Hepatocyte (in vitro differentiated cells): ENCODE results near the gene RBBP8NL. TPM values are rescaled to one million over a fixed set of nuclear protein-coding genes. Genes with fewer than 3 reads are reported as not detected.
A peak's percentile ranks its signal among the peaks of the same experiment; 100 is the strongest.
"Not testable (repeated sequence)": the region's sequence is repeated elsewhere in the genome, so short reads cannot be mapped to it uniquely, and the experiment has no call there.

Experiments used
- DNase-seq: peaks from one replicate; pipeline ENCODE4 v3.0.0-alpha.2; 2016; ENCODE audit warnings: low spot score
- H2AFZ ChIP-seq: fragments of 200-600 bp; sonication (generic); 2 replicates; pipeline ENCODE4 v1.6.0; 2016; ENCODE audit warnings: antibody characterized with exemption, mild to moderate bottlenecking
- H3K27ac ChIP-seq: fragments of 200-600 bp; sonication (generic); 2 replicates; pipeline ENCODE4 v1.5.1; 2016; ENCODE audit warnings: mild to moderate bottlenecking
- H3K27me3 ChIP-seq: fragments of 200-600 bp; sonication (generic); 2 replicates; pipeline ENCODE4 v1.6.1; 2016
- H3K36me3 ChIP-seq: fragments of 200-600 bp; sonication (generic); replicated peaks from 2 replicates; pipeline ENCODE4 v1.5.1; 2016; ENCODE audit warnings: low read depth; ENCODE audit not compliant: insufficient read depth
- H3K4me1 ChIP-seq: fragments of 200-600 bp; sonication (generic); 2 replicates; pipeline ENCODE4 v1.5.1; 2016; ENCODE audit warnings: mild to moderate bottlenecking, moderate library complexity; ENCODE audit not compliant: insufficient read depth
- H3K4me2 ChIP-seq: fragments of 200-600 bp; sonication (generic); 2 replicates; pipeline ENCODE4 v1.6.0; 2016
- H3K4me3 ChIP-seq: fragments of 200-600 bp; sonication (generic); 2 replicates; pipeline ENCODE4 v1.5.1; 2016; ENCODE audit warnings: mild to moderate bottlenecking
- H3K79me2 ChIP-seq: fragments of 200-600 bp; sonication (generic); 2 replicates; pipeline ENCODE4 v1.6.0; 2017; ENCODE audit warnings: mild to moderate bottlenecking
- H3K9me2 ChIP-seq: fragments of 200-600 bp; sonication (generic); replicated peaks from 2 replicates; pipeline ENCODE4 v1.6.0; 2017; ENCODE audit warnings: mild to moderate bottlenecking; ENCODE audit not compliant: insufficient read depth
- H3K9me3 ChIP-seq: fragments of 200-600 bp; sonication (generic); 2 replicates; pipeline ENCODE4 v1.5.1; 2016; ENCODE audit warnings: low read depth, mild to moderate bottlenecking
- H4K20me1 ChIP-seq: fragments of 200-600 bp; sonication (generic); 2 replicates; pipeline ENCODE4 v1.6.0; 2016; ENCODE audit warnings: mild to moderate bottlenecking; ENCODE audit not compliant: insufficient read depth, poor library complexity, severe bottlenecking
- CTCF ChIP-seq: fragments of 200-600 bp; sonication (generic); IDR thresholded peaks from 2 replicates; pipeline ENCODE4 v1.5.1; 2016; ENCODE audit warnings: antibody characterized with exemption, mild to moderate bottlenecking; ENCODE audit not compliant: poor library complexity
- EZH2 ChIP-seq: fragments of 200-600 bp; sonication (generic); IDR thresholded peaks from 2 replicates; pipeline ENCODE4 v1.6.1; 2016; ENCODE audit warnings: antibody characterized with exemption, mild to moderate bottlenecking, borderline replicate concordance
- EZH2phosphoT487 ChIP-seq: fragments of 200-600 bp; sonication (generic); IDR thresholded peaks from one replicate; pipeline ENCODE4 v1.6.1; 2018; ENCODE audit warnings: antibody characterized with exemption, mild to moderate bottlenecking, low read depth, moderate library complexity; ENCODE audit not compliant: unreplicated experiment, severe bottlenecking
- WGBS: methylation state at CpG from one replicate; pipeline ENCODE4 v1.1.6; 2016; ENCODE audit warnings: low lambda C conversion rate; ENCODE audit errors: missing lambda C conversion rate; 5-methylcytosine and 5-hydroxymethylcytosine counted together
- polyA plus RNA-seq: library from polyadenylated mRNA; unstranded; fragments of >200 nt; fragmentation: Nextera tagmentation; extraction: Ambion mirVana; gene quantifications from 2 replicates; pipeline ENCODE4 v1.2.1, GENCODE V29; 2016
- total RNA-seq: library from RNA; depleted of rRNA; stranded (reverse); fragments of >200 nt; gene quantifications from 2 replicates; pipeline ENCODE4 v1.2.3, GENCODE V29; 2014

Gene RBBP8NL
- total and polyA plus RNA-seq, 2 experiments from 2014 or later: 5.7 to 6.4 TPM

- H3K4me2 ChIP-seq: peak overlapping the region; percentile 66
- H2AFZ ChIP-seq: no peak overlapping the region
- no peaks in the 10 kb centered on the region for H3K9me3 ChIP-seq
- H3K4me1 ChIP-seq: peaks cover 71% of the 10 kb centered on the region
- TF ChIP-seq EZH2 (no peak), EZH2phosphoT487 (no peak), CTCF (no peak)
- DNase-seq: no peak
- no peaks in the 10 kb centered on the region for H4K20me1 ChIP-seq
- no peaks in the 10 kb centered on the region for H3K9me2 ChIP-seq
- H3K36me3 ChIP-seq: no peaks in the 10 kb centered on the region
- H3K27me3 ChIP-seq: no peaks in the 10 kb centered on the region
- 77% methylated on average over 7 of the region's 10 CpGs for WGBS
- H3K79me2 ChIP-seq: peaks cover 8% of the 10 kb centered on the region
- peak overlapping the region; percentile 84 for H3K27ac ChIP-seq
- no peak overlapping the region for H3K4me3 ChIP-seq
Observed at GRCh38 chr20:62428002-62428372, 648 bp upstream of the RBBP8NL start.

- H3K27ac ChIP-seq: peak overlapping the region; percentile 82
- peak overlapping the region; percentile 79 for H3K4me2 ChIP-seq
- peaks cover 60% of the 10 kb centered on the region for H3K4me1 ChIP-seq
- no peak for TF ChIP-seq EZH2phosphoT487
- TF ChIP-seq EZH2: no peak
- TF ChIP-seq CTCF: no peak
- H3K79me2 ChIP-seq: peaks cover 8% of the 10 kb centered on the region
- 35% methylated on average over 22 of the region's 22 CpGs for WGBS
- H3K4me3 ChIP-seq: no peak overlapping the region
- no peaks in the 10 kb centered on the region for H3K9me2 ChIP-seq
- H4K20me1 ChIP-seq: no peaks in the 10 kb centered on the region
- H3K9me3 ChIP-seq: no peaks in the 10 kb centered on the region
- no peaks in the 10 kb centered on the region for H3K27me3 ChIP-seq
- peak; percentile 75 for DNase-seq
- no peaks in the 10 kb centered on the region for H3K36me3 ChIP-seq
- H2AFZ ChIP-seq: no peak overlapping the region
Observed at GRCh38 chr20:62426699-62427131, 624 bp downstream of the RBBP8NL start.

GRCh38 chr20:62426059-62426348 lies 1.3 kb downstream of the RBBP8NL start:
- H3K9me2 ChIP-seq, H3K9me3 ChIP-seq, H3K36me3 ChIP-seq, H3K4me3 ChIP-seq, DNase-seq, H2AFZ ChIP-seq, H4K20me1 ChIP-seq, H3K27ac ChIP-seq, H3K79me2 ChIP-seq, H3K27me3 ChIP-seq: not testable (repeated sequence)
- H3K4me2 ChIP-seq: peak overlapping the region; percentile 79
- H3K4me1 ChIP-seq: peaks cover 55% of the 10 kb centered on the region
- WGBS: 100% methylated on average over 4 of the region's 4 CpGs

DNA sequence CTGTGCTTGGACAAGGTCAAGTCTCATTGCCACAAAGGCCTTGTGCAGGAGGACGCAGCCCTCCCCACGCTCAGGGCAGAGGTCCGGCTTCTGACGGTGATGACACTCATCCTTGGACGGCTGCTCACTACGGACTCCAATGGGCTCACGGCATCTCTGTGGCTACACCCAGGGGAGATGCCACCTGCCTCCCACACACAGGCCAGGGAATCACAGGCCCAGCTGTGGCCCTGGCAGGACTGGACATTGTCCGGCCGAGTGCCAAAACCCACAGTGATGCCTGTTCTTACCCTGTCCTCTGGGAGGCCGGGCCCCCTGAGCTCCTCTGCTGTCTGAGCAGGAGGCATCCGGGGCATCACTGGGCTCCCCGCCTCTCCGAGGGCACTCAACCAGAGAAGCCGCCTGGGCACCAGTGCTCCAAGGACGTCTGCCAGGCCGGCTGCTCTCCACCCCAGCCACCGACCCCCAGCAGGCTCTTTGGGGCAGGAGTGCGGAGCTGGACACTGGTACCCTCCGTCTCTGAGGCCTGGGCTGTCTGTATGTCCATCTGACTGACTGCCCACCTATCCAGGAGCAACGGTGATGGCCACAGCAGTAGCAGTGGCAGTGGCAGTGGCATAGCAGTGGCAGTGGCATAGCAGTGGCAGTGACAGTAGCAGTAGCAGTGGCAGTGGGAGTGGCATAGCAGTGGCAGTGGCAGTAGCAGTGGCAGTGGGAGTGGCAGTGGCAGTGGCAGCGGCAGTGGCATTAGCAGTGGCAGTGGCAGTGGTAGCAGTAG lies 1.9 kb downstream of the RBBP8NL start:
- Histone ChIP-seq H3K27me3 (no peaks in the 10 kb centered on the region), H3K27ac (peak overlapping the region; percentile 55), H3K4me2 (no peak overlapping the region), H3K9me2 (no peaks in the 10 kb centered on the region), H4K20me1 (no peaks in the 10 kb centered on the region), H3K36me3 (no peaks in the 10 kb centered on the region), H3K4me1 (peaks cover 55% of the 10 kb centered on the region), H3K79me2 (peaks cover 8% of the 10 kb centered on the region), H3K4me3 (no peak overlapping the region), H3K9me3 (no peaks in the 10 kb centered on the region), H2AFZ (no peak overlapping the region)
- TF ChIP-seq EZH2: no peak
- no peak for TF ChIP-seq CTCF
- TF ChIP-seq EZH2phosphoT487: no peak
- no peak for DNase-seq
- WGBS: 91% methylated on average over 20 of the region's 21 CpGs
